MM.1S (cell line): ENCODE results near the gene DYNC1I1.

Experiments
- CTCF ChIP-seq: fragments of 300-600 bp; sonication (generic); IDR thresholded peaks from 2 replicates; pipeline ENCODE4 v1.5.1; 2016; ENCODE audit warnings: antibody characterized with exemption, low read length, mixed read lengths
- EZH2phosphoT487 ChIP-seq: fragments of 300-600 bp; sonication (generic); IDR thresholded peaks from 2 replicates; pipeline ENCODE4 v1.6.1; 2018; ENCODE audit warnings: antibody characterized with exemption, low read length

GRCh38 chr7:95971716-95972115 lies 199.4 kb downstream of the DYNC1I1 start:
- TF ChIP-seq CTCF (no peak), EZH2phosphoT487 (no peak)
